ENCODE data around the gene UCMA.
"Not testable (repeated sequence)": the region's sequence is repeated elsewhere in the genome, so short reads cannot be mapped to it uniquely, and the experiment has no call there.

DNA sequence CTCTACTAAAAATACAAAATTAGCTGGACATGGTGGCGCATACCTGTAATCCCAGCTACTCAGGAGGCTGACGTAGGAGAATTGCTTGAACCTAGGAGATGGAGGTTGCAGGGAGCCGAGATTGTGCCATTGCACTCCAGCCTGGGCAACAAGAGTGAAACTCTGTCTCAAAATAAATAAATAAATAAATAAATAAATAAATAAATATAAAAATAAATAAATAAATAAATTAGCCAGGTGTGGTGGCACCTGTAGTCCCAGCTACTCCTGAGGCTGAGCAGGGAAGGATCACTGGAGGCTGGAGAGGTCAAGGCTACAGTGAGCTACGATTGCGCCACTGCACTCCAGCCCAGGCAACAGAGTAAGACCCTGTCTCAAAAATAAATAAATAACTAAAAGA is 8.1 kb upstream of the UCMA start:
- not testable (repeated sequence) for TF ChIP-seq POLR2A, POLR2AphosphoS5 (IDR thresholded peaks at IDR 0.05)
- TF ChIP-seq, protein P1, sequence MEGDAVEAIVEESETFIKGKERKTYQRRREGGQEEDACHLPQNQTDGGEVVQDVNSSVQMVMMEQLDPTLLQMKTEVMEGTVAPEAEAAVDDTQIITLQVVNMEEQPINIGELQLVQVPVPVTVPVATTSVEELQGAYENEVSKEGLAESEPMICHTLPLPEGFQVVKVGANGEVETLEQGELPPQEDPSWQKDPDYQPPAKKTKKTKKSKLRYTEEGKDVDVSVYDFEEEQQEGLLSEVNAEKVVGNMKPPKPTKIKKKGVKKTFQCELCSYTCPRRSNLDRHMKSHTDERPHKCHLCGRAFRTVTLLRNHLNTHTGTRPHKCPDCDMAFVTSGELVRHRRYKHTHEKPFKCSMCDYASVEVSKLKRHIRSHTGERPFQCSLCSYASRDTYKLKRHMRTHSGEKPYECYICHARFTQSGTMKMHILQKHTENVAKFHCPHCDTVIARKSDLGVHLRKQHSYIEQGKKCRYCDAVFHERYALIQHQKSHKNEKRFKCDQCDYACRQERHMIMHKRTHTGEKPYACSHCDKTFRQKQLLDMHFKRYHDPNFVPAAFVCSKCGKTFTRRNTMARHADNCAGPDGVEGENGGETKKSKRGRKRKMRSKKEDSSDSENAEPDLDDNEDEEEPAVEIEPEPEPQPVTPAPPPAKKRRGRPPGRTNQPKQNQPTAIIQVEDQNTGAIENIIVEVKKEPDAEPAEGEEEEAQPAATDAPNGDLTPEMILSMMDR (IDR thresholded peaks at IDR 0.05), result not testable (repeated sequence)
